K562 (cell line): ENCODE measurements around the gene MTERF2. TPM values are rescaled to one million over a fixed set of nuclear protein-coding genes. Genes with fewer than 3 reads are reported as not detected.

ENCODE experiments used
- LARP7 ChIP-seq: fragments of 450-650 bp; IDR thresholded peaks from 2 replicates; pipeline ENCODE4 v1.6.1; 2016
- MLLT1 ChIP-seq, 2 experiments: fragments of 450-650 bp; IDR thresholded peaks; 2 replicates each; pipeline ENCODE4 v1.6.1; 2016
- MXD1 ChIP-seq: fragments of 250-450 bp; sonication (Bioruptor Pico); IDR thresholded peaks from 2 replicates; pipeline ENCODE4 v1.8.0; 2021; ENCODE audit warnings: borderline replicate concordance, mild to moderate bottlenecking, moderate library complexity; ENCODE audit not compliant: poor library complexity, severe bottlenecking
- NFE2L1 ChIP-seq: fragments of 450-650 bp; IDR thresholded peaks from 2 replicates; pipeline ENCODE4 v1.6.1; 2016; ENCODE audit warnings: missing genetic modification characterization, low read depth, mild to moderate bottlenecking, missing compliant biosample characterization, moderate library complexity, borderline replicate concordance
- NFRKB ChIP-seq: fragments of 450-650 bp; IDR thresholded peaks from 2 replicates; pipeline ENCODE4 v1.6.1; 2016; ENCODE audit warnings: low read depth
- PRDM10 ChIP-seq: fragments of 450-650 bp; IDR thresholded peaks from 2 replicates; pipeline ENCODE4 v1.6.1; 2018; ENCODE audit not compliant: partially characterized antibody
- PURB ChIP-seq: sonication (generic); formaldehyde crosslinking; IDR thresholded peaks from 2 replicates; pipeline ENCODE4 v1.9.0; 2021; ENCODE audit warnings: low read depth, mild to moderate bottlenecking, missing genetic modification reagents
- RB1 ChIP-seq: fragments of 450-650 bp; IDR thresholded peaks from 2 replicates; pipeline ENCODE4 v1.6.1; 2017; ENCODE audit warnings: low read depth, mild to moderate bottlenecking
- SMARCA5 ChIP-seq: fragments of 450-650 bp; IDR thresholded peaks from 2 replicates; pipeline ENCODE4 v1.6.1; 2016
- TRIM24 ChIP-seq, 2 experiments: fragments of 450-650 bp; IDR thresholded peaks; 2 replicates each; pipeline ENCODE4 v1.6.1; 2016
- TRIM28 ChIP-seq: fragments of 450-650 bp; IDR thresholded peaks from 2 replicates; pipeline ENCODE4 v1.6.1; 2017
- ZNF41 ChIP-seq: fragments of 250-450 bp; sonication (Bioruptor Pico); conservative IDR thresholded peaks from 2 replicates; pipeline ENCODE4 v1.4.0; 2020; ENCODE audit warnings: mild to moderate bottlenecking
- polyA plus RNA-seq, 8 experiments: library from polyadenylated mRNA; depleted of rRNA in 4 of 8; stranded (reverse) in 5 of 8; unstranded in 3 of 8; fragments of >200 nt; fragmentation: Nextera tagmentation in 2 of 8; fragmentation: Illumina TruSeq in 1 of 8; extraction: Ambion mirVana in 2 of 8; extraction: Trizol in 1 of 8; gene quantifications; 2 replicates each; pipeline versions ENCODE4 v1.2.1 to v1.2.3, GENCODE V29; 2011 to 2014; ENCODE audit warnings: inconsistent platforms in 1 of 8, missing spikeins in 1 of 8
- total RNA-seq, 7 experiments: library from RNA; depleted of rRNA in 6 of 7; stranded (reverse); fragments of >200 nt in 6 of 7; fragmentation: Illumina TruSeq in 2 of 7; extraction: Trizol in 2 of 7; gene quantifications; 2 replicates each; pipeline versions ENCODE4 v1.2.1 to v1.2.3, GENCODE V29; 2011 to 2021; ENCODE audit warnings: low replicate concordance in 1 of 7
- TF ChIP-seq, protein P1 (sequence below), 3 experiments: IDR thresholded peaks in 2 of 3; conservative IDR thresholded peaks in 1 of 3; 2 replicates each; pipeline ENCODE4 v1.5.1; 2011 to 2012; ENCODE audit warnings: low read length in 3 of 3, mild to moderate bottlenecking in 3 of 3, control low read depth in 2 of 3, improper control_type of control experiment in 1 of 3, inconsistent platforms in 1 of 3, low read depth in 1 of 3, mixed read lengths in 1 of 3, moderate library complexity in 1 of 3; ENCODE audit not compliant: insufficient read depth in 2 of 3
- TF ChIP-seq, protein P2 (sequence below): sonication (generic); formaldehyde crosslinking; IDR thresholded peaks from 2 replicates; pipeline ENCODE4 v1.9.0; 2022; ENCODE audit warnings: mild to moderate bottlenecking, missing genetic modification reagents
- TF ChIP-seq, protein P3 (sequence below): fragments of 450-650 bp; IDR thresholded peaks from 2 replicates; pipeline ENCODE4 v1.7.0; 2016; ENCODE audit warnings: borderline replicate concordance

MTERF2 gene
- total and polyA plus RNA-seq, 9 of the 15 experiments (the other 6 are each of a cell fraction or from before 2014, with no cell fraction given): 10.0 to 63.2 (median 33.2) TPM

DNA sequence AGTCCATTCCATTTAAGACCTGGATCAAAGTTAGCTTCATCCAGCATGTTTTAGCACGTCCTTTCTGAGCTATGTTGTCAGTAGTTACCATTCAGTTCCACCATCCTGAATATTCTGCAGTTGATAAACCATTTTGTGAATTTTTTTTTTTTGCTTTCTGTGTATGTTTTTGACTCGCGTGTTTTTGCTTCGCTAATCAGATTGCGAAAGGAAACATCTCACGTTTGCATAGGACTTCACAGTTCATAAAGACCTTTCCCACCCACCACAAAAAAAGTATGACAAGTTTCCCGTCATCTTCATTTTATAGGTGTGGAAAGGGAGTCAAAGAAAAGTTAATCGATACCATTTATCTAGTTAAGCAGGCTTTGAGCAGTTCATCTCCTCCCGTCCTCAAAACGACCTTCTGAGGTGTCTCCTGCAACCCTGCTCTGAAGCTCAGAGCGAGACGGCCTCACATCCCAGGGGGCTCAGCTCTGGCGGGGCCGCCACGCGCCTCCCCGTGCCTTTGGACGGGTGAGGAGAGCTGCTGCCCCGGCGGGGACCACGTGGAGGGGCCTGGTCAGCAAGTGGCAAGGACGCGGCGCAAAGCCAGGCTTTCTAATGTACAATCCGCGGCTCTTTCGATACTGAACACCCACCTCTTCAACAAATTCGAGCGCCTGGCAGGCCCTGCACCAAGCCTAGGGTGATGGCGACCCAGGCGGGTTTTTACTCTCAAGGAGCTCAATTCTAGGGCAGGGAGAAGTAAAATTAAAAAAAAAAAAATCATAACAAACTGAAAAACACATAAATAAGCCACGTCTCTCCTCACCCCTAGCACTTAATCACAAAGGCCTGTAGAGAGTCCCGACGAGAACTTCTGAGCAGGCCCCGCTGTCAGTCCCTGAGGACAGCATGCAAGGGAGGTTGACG is 32.2 kb downstream of the MTERF2 start (continued):
- TF ChIP-seq MXD1 (CRISPR knock-in tag) (peak; percentile 48), NFE2L1 (no peak), LARP7 (0 out of 2 replicates have a peak, but pooled peaks have one; percentile 43), TRIM24 (IDR thresholded peaks at IDR 0.05) (no peak), PRDM10 (peak; percentile 30), PURB (CRISPR knock-in tag) (no peak), TRIM28 (no peak), NFRKB (0 out of 2 replicates have a peak, but pooled peaks have one; percentile 64), MLLT1 (IDR thresholded peaks at IDR 0.05) (0 out of 4 replicates have a peak, but pooled peaks of 1 of the 2 experiments have one; percentile 17), SMARCA5 (no peak), ZNF41 (CRISPR knock-in tag) (no peak), RB1 (0 out of 2 replicates have a peak, but pooled peaks have one; percentile 41)
- TF ChIP-seq, protein P1, sequence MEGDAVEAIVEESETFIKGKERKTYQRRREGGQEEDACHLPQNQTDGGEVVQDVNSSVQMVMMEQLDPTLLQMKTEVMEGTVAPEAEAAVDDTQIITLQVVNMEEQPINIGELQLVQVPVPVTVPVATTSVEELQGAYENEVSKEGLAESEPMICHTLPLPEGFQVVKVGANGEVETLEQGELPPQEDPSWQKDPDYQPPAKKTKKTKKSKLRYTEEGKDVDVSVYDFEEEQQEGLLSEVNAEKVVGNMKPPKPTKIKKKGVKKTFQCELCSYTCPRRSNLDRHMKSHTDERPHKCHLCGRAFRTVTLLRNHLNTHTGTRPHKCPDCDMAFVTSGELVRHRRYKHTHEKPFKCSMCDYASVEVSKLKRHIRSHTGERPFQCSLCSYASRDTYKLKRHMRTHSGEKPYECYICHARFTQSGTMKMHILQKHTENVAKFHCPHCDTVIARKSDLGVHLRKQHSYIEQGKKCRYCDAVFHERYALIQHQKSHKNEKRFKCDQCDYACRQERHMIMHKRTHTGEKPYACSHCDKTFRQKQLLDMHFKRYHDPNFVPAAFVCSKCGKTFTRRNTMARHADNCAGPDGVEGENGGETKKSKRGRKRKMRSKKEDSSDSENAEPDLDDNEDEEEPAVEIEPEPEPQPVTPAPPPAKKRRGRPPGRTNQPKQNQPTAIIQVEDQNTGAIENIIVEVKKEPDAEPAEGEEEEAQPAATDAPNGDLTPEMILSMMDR (IDR thresholded peaks at IDR 0.05 in 2 of 3, conservative IDR thresholded peaks at IDR 0.05 in 1 of 3; ENCODE audit: insufficient read depth in 2 of 3, low read depth in 1 of 3, low read length in 3 of 3): no peak
- TF ChIP-seq, protein P2, sequence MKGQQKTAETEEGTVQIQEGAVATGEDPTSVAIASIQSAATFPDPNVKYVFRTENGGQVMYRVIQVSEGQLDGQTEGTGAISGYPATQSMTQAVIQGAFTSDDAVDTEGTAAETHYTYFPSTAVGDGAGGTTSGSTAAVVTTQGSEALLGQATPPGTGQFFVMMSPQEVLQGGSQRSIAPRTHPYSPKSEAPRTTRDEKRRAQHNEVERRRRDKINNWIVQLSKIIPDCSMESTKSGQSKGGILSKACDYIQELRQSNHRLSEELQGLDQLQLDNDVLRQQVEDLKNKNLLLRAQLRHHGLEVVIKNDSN (CRISPR knock-in tag): peak; percentile 75
- TF ChIP-seq, protein P3, sequence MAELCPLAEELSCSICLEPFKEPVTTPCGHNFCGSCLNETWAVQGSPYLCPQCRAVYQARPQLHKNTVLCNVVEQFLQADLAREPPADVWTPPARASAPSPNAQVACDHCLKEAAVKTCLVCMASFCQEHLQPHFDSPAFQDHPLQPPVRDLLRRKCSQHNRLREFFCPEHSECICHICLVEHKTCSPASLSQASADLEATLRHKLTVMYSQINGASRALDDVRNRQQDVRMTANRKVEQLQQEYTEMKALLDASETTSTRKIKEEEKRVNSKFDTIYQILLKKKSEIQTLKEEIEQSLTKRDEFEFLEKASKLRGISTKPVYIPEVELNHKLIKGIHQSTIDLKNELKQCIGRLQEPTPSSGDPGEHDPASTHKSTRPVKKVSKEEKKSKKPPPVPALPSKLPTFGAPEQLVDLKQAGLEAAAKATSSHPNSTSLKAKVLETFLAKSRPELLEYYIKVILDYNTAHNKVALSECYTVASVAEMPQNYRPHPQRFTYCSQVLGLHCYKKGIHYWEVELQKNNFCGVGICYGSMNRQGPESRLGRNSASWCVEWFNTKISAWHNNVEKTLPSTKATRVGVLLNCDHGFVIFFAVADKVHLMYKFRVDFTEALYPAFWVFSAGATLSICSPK: 0 out of 2 replicates have a peak, but pooled peaks have one; percentile 41
